ENCODE measurements around the gene APP.

- TF ChIP-seq CTCF (IDR thresholded peaks at IDR 0.05; ENCODE audit: low read depth, low read length, poor library complexity, severe bottlenecking) = no peak
- TF ChIP-seq EZH2phosphoT487 (IDR thresholded peaks at IDR 0.05; ENCODE audit: borderline replicate concordance, low read length) = no peak
These were observed 73.1 kb downstream of the APP start for GRCh38 chr21:26097475-26097874.

Measured in DOHH2 (cell line).